ENCODE measurements around the gene AP1S1. TPM values are rescaled to one million over a fixed set of nuclear protein-coding genes. Genes with fewer than 3 reads are reported as not detected.
A peak's percentile ranks its signal among the peaks of the same experiment; 100 is the strongest.

The AP1S1 gene
- total RNA-seq, 3 donors from 2014 or later = 29.6 to 55.7 (median 44.6) TPM

GRCh38 chr7:101169110-101169837 lies 15.0 kb downstream of the AP1S1 start:
- H3K9me3 ChIP-seq = no peaks in the 10 kb centered on the region
- no peak overlapping the region for H3K27ac ChIP-seq
- H3K27me3 ChIP-seq = peaks cover 33 to 100% of the 10 kb centered on the region in 2 donors
- TF ChIP-seq POLR2A (IDR thresholded peaks at IDR 0.05) (no peak), POLR2AphosphoS5 (IDR thresholded peaks at IDR 0.05) (no peak), CTCF (IDR thresholded peaks at IDR 0.05) (no peak)
- no peak for DNase-seq (ENCODE audit: low spot score in 2 of 2)
- H3K4me3 ChIP-seq = no peak overlapping the region
- H3K36me3 ChIP-seq = no peaks in the 10 kb centered on the region
- H3K4me1 ChIP-seq = peaks cover 3 to 13% of the 10 kb centered on the region in 2 donors
- intact Hi-C loops (cut with DNase I; ENCODE audit: low total_unique reads) = no loop called here

GRCh38 chr7:101169838-101170551 lies 15.7 kb downstream of the AP1S1 start:
- TF ChIP-seq POLR2AphosphoS5 (IDR thresholded peaks at IDR 0.05) (no peak), CTCF (IDR thresholded peaks at IDR 0.05) (peak; percentile 30 to 80 (median 74))
- Histone ChIP-seq H3K4me3 (no peak overlapping the region), H3K9me3 (no peaks in the 10 kb centered on the region), H3K27ac (no peak overlapping the region), H3K4me1 (peaks cover 0 to 9% of the 10 kb centered on the region in 2 donors), H3K36me3 (no peaks in the 10 kb centered on the region), H3K27me3 (peaks cover 31 to 100% of the 10 kb centered on the region in 2 donors)
- peak; percentile 23 to 67 for DNase-seq (ENCODE audit: low spot score in 2 of 2)
- intact Hi-C loops (cut with DNase I; ENCODE audit: low total_unique reads) = no loop called here

DNA sequence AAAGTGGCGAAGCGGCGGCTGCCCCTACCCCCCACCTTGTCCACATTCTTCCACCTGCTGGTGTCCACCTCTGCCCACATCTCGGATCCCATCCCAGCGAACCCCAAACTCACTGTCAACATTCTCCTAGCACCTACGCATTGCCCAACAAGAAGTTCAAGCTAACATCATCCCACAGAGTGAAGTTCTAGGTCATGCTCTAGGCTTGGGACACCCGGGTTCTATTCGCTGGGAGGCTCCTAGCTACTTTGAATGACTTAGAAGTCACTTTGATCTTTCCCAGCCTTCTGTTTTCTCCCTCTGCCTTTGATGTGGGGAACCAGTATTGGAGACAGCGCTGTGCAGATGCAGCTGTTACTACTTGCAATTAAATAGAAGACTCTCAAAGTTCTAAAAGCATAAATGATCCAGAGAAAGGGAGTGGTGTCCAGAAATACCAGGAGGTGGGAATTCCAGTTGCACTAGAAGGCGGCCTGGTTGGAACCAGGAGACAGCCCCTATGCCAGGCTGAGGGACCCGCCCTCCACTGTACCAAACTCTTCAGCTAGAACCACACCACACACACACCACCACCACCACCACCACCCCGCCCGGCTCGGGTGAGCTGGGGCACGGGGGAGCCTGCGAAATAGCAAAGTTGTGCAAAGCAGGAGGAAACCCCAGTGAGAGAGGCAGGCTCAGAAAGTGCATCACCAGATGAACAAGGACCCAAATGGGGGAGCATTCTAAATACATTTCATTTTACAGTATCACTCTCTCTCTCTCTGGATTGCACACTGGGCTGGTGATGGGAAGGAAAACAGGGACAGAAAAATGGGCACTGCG lies 16.6 kb downstream of the AP1S1 start:
- DNase-seq (ENCODE audit: low spot score in 2 of 2) = no peak
- H3K27ac ChIP-seq = no peak overlapping the region
- peaks cover 0 to 9% of the 10 kb centered on the region in 2 donors for H3K4me1 ChIP-seq
- H3K36me3 ChIP-seq = no peaks in the 10 kb centered on the region
- no peak overlapping the region for H3K4me3 ChIP-seq
- no peaks in the 10 kb centered on the region for H3K9me3 ChIP-seq
- TF ChIP-seq CTCF (IDR thresholded peaks at IDR 0.05) = no peak
- no peak for TF ChIP-seq POLR2AphosphoS5 (IDR thresholded peaks at IDR 0.05)
- no peak for TF ChIP-seq POLR2A (IDR thresholded peaks at IDR 0.05)
- intact Hi-C loops (cut with DNase I; ENCODE audit: low total_unique reads) = no loop called here
- peaks cover 31 to 98% of the 10 kb centered on the region in 2 donors for H3K27me3 ChIP-seq

DNA sequence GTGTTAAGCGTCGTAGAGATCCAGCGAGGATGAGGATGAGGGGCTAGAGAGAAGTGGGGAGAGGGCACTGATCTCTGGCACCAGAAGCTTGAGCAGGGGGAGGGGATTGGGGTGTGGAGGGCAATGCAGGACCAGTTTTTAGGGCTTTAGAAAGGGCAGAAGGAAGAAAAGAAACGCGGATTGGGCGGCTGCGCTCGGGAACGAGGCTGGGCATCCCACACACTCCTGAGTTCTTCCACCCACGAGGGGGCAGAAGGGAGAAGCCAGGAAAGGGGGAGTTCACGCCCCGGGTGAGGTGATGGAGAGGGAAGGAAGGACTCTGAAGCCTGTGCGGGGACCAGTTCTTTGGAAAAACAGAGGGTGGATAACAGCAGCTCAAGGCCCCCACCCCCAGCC lies 17.2 kb downstream of the AP1S1 start:
- no peak for TF ChIP-seq POLR2AphosphoS5 (IDR thresholded peaks at IDR 0.05)
- no peak for TF ChIP-seq CTCF (IDR thresholded peaks at IDR 0.05)
- TF ChIP-seq POLR2A (IDR thresholded peaks at IDR 0.05) = no peak
- intact Hi-C loops (cut with DNase I; ENCODE audit: low total_unique reads) = no loop called here
- H3K27me3 ChIP-seq = peaks cover 26 to 97% of the 10 kb centered on the region in 2 donors
- DNase-seq (ENCODE audit: low spot score in 2 of 2) = no peak
- H3K4me1 ChIP-seq = peaks cover 0 to 9% of the 10 kb centered on the region in 2 donors
- H3K36me3 ChIP-seq = no peaks in the 10 kb centered on the region
- H3K9me3 ChIP-seq = no peaks in the 10 kb centered on the region
- no peak overlapping the region for H3K4me3 ChIP-seq
- no peak overlapping the region for H3K27ac ChIP-seq

All from breast epithelium (tissue), 4 donors.